GM23248 (cell line): ENCODE data around the gene DGKB.

Experiments used
- EZH2 ChIP-seq: fragments of 200-600 bp; sonication (generic); IDR thresholded peaks from 2 replicates; pipeline ENCODE4 v1.6.1; 2018; ENCODE audit warnings: antibody characterized with exemption, mild to moderate bottlenecking; ENCODE audit not compliant: insufficient read depth, poor library complexity, severe bottlenecking
- EZH2phosphoT487 ChIP-seq: fragments of 200-600 bp; sonication (generic); IDR thresholded peaks from 2 replicates; pipeline ENCODE4 v1.6.1; 2018; ENCODE audit warnings: antibody characterized with exemption, moderate library complexity, mild to moderate bottlenecking, low read depth; ENCODE audit not compliant: insufficient read depth

GRCh38 chr7:14123923-14124322, 778.6 kb downstream of the DGKB start:
- TF ChIP-seq EZH2 (no peak), EZH2phosphoT487 (no peak)
